ENCODE measurements around the gene PDE11A.

DNA sequence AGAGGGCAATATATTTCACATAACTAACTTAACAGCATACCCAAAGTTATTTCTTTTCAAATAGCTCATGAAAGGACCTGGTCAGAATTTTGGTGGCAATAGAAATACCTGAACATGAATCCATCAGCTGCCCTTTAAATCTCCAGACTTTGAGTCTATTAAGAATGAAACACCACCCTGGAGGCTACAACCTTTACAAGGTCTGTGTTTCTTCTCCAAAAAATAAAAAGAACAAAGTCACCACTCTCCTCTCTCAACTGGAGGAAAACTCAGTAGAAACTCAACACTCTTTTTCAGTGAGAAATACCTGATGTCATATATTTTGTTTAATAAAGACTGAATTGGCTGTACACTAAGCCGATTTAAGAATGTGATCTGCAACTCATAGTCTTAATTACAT, 475.7 kb downstream of the PDE11A start:
- no peak for TF ChIP-seq CTCF (IDR thresholded peaks at IDR 0.05)
- no peak for TF ChIP-seq POLR2A (IDR thresholded peaks at IDR 0.05)

Data from tibial nerve (tissue), 3 donors.